Stimulated activated CD8-positive, alpha-beta memory T cell treated with anti-CD3 and anti-CD28 coated beads, Interleukin-15, amount 100 ng/mL, for 4 hours (primary cell): ENCODE results near the gene MKNK1.
A peak's percentile ranks its signal among the peaks of the same experiment; 100 is the strongest.
"Not testable (repeated sequence)": the region's sequence is repeated elsewhere in the genome, so short reads cannot be mapped to it uniquely, and the experiment has no call there.

Experiments
- DNase-seq, 2 donors: peaks; one replicate each; pipeline ENCODE4 v3.0.0-alpha.2; 2020; ENCODE audit warnings: low read depth in 2 of 2

Gene MKNK1

GRCh38 chr1:46603858-46604549 lies at the start of gene MKNK1:
MKNK1 (minus strand) TSS chr1:46604268; CDS start chr1:46583327, 20,941 bp downstream.
- DNase-seq, result peak; percentile 96 to 97

DNA sequence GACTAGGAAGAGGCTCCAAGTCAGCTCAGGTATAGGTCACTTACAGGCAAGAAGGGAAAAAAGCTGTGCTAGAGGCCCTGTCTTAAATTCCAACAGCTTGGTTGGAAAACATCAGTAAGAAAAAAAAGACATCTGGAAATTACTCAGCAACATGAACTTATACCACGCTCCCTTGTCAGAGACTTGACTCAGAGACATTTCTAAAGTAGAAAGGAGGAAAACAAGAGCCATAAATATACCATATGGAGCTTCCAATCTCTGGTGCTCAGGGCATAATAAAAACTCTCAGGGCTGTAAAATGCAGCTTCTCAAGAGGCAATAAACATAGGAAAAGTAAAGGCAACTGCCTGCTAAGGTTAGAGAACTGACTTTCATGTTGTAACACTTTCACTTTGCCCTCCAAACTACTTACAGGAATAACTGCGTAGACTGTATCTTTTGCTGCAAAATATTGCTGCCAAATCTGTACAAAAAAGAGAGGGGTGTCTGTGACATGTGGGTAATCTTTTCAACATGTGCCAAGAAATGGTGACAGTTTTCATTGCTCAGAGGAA lies 49.4 kb upstream of the MKNK1 start:
- DNase-seq, result no peak

DNA sequence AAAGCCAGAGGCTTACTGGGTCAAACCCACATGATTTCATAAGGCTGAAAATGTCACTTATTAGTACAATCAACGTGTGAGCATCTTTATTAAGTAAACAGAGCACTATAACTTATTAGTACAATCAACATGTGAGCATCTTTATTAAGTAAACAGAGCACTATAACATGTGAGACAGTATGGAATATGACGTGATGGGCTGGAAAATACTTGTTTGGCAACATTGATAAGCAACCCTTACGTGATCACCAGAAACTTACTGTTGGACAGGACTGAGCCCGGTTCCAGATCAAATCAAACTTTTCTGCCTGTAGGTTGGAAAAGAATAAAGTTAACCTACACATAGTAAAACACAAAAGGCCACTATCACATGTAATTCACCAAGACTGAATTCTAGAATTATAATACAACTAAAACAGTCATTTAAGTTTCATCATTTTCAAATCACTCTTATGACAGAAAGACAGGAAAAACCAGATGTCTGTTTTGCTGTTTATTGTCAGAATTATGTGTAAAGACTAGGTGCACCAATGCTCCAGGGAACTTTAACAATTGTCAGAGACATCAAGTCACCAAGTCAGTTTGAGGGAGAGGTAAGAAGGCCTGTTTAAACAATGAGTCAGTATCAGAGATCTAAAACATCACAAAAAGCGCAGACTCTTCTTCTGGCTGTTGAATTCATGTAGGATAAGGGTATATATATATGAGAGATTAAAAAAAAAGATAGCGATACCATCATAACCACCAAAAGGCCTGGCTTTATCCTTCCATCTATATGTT lies 48.4 kb upstream of the MKNK1 start:
- DNase-seq, result no peak

DNA sequence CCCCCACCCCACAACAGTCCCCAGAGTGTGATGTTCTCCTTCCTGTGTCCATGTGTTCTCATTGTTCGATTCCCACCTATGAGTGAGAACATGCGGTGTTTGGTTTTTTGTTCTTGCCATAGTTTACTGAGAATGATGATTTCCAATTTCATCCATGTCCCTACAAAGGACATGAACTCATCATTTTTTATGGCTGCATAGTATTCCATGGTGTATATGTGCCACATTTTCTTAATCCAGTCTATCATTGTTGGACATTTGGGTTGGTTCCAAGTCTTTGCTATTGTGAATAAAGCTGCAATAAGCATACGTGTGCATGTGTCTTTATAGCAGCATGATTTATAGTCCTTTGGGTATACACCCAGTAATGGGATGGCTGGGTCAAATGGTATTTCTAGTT lies 47.1 kb upstream of the MKNK1 start:
- not testable (repeated sequence) for DNase-seq

GRCh38 chr1:46650491-46650890 lies 46.4 kb upstream of the MKNK1 start:
- no peak for DNase-seq

DNA sequence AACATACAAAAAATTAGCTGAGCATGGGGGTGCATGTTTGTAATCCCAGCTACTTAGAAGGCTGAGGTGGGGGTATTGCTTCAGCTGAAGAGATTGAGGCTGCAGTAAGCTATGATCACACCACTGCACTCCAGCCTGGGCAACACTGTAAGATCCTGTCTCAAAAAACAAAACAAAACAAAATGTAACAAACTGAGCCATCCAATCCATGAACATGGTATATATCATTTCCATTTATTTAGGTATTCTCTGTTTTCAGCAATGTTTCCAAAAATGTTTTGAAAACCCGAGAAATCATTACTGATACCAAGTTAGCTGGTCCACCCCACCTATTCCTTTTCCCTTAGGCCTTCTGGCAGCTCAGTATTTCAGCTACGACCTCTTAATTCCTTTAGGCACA lies 45.7 kb upstream of the MKNK1 start:
- DNase-seq, result no peak

DNA sequence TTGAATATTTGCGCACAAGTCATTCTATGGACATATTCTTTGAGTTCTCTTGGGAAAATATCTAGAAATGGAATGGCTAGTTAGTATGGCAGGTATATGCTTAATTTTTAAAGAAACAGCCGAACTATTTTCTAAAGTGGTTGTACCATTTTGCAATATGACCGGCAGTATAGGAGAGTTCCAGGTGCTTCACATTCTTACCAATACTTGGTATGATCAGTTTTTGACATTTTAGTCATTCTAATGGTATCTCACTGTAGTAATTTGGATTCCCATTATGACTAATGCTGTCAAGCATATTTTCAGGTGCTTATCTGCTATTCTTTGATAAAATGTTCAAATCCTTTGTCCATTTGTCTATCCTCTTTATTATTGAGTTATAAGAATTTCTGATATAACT lies 43.5 kb upstream of the MKNK1 start:
- no peak for DNase-seq

DNA sequence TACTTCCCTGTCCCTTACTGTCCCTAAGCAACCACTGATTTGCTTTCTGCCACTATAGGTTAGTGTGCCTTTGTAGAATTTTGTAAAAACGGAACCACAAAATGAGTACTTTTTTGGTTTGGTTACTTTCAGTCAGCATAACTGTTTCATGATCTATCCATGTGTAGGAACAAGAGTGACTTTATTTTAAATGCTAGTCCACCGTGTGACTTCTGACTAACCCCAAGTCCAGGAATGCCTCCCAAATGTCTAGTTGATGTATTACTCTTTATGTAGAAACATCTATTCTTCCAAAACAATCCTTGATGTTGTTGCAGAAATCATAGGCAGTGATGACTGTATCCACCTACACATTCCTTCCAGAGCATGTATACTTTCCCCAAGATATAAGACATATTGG lies 42.8 kb upstream of the MKNK1 start:
- no peak for DNase-seq

DNA sequence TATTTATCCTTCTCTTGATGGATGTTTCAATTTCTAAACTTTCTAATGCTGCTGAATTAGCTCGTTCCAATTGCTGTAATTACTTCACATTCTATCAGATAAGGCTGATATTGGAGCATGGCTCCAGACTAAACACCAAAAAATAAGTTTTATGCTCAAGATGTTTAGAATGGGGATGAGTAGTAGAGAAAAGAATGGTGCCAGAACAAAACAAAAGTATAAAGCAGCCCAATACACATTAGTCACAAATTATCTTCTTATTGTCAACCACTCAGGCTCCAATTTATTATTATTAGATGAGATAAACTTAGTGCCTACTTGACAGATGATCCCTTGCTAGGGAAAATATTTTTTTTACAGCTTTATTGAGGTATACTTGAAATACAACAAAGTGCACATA lies 42.3 kb upstream of the MKNK1 start:
- DNase-seq, result no peak

GRCh38 chr1:46645815-46646214 lies 41.7 kb upstream of the MKNK1 start:
- no peak for DNase-seq

DNA sequence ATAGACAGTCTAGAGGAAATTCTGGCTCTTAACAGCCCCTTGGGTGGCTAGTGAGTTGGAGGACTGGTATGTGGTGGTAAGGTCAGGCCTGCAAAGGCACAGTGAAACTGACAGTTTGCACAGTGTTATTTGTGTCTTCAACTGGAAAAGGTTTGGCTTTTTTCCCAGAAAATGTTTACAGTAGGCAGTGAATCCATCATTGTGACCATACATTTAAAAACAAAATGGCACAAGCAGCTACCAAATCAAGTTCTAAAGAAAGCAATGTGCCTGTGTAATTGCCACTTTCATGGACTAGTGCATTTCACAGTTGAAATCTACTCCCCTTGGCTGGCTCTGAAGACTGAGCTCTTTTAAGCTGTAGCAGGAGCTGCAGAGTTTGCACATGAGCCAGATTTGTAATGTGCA lies 39.3 kb upstream of the MKNK1 start:
- DNase-seq, result no peak

GRCh38 chr1:46642115-46642680 lies 38.1 kb upstream of the MKNK1 start:
- no peak for DNase-seq

DNA sequence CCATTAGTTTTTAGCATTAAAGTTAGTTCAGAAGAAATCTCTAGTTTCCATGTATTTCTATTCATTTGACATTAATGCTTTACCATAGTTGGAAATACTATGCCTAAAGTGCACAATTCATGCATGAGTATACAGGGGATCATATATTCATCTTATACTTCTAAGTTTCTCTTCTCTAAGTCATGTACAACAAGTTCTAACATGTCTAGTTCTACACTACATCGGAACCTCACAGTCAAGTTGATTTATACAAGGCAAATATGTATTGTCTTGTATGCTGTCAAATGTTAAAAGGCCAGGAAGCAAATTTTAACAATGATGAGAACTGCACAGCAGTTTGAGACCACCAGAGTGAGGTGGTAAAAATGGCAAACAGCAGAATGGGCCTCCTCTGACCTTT lies 35.5 kb upstream of the MKNK1 start:
- no peak for DNase-seq

- no peak for DNase-seq
These were observed 34.9 kb upstream of the MKNK1 start for GRCh38 chr1:46638921-46639320.

GRCh38 chr1:46637444-46638083 lies 33.5 kb upstream of the MKNK1 start:
- no peak for DNase-seq

- DNase-seq, result no peak
These were observed 31.1 kb upstream of the MKNK1 start for GRCh38 chr1:46635205-46635604.

- no peak for DNase-seq
These were observed 26.7 kb upstream of the MKNK1 start for GRCh38 chr1:46630719-46631118.

DNA sequence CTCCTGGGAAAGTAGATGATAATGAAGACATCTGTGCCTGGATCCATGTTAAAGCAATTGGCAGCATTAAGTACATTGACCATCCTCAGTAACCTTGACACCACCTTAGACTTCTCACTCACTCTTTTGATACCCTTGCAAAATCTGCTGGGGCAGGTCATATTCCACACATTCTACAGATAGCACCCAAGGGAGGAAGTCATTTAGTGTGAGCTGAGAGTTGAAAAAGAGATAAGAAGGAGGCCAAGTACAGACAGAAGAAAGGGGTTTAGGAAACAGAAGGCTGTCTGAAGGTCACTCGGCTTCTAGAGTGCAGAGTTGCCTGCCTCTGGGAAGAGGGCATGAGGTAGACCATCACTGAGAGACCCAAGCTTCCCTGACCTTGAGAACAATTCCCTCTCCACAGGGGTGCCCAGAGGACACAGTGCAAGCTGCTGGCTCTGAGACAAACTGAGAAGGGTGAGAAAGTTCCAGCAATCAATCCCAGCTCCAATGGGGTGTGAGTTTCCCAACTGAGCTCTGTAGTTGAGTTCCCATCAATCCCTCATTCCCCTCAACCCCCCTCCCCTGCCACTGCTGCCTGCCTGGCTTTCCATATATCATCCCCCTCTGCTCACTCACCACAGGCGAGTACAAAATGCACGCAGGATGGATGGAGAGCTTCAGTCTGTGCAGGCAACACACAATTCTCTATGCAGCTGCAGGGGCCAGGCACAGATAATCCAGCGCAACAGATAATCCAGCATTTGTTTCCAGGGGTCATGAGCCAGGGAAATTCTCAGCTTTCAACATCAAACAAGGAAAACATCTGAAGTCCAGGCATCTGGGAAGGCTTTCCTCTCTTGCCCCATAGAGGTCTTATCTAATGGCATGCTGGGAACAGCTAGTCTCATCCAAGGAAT lies 19.9 kb upstream of the MKNK1 start:
- no peak for DNase-seq

DNA sequence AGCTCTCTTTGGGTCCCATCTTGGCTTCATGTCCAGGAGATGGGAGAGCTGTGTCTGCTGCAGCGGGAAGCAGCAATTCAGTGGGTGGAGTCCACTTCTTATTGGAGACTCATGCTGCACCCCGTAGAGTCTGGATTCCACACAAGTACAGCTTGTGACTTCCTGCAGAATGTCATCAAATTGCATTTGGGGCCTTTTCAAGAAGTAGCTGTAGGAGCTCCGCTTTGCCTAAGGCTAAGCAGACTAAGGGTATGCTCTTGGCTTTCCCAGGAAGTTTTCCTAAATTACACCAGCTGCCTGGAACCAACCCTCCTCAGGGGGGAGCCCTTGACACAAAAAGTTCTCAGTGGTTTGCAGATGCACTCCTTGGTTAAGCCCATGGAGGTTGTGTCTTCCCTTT lies 18.3 kb upstream of the MKNK1 start:
- DNase-seq, result no peak

DNA sequence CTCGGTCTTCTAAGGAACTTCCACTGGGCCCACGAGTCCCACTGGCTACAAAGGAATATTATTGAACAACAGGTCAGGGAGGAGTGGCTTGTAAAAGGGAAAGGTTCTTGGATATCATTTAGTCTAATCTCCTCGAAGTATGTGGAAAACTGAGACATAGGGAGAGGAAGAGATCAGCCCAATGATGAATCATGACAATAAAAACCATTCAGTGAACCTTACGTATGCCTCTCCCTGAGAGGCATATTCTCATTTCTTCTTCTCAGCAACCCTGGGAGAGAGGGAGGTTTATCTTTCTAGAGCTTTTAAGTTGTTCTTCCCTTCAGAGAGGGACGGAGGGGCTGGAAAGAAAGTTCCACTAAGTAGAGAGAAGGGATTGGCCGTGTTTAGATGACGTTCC lies 17.9 kb upstream of the MKNK1 start:
- no peak for DNase-seq

DNA sequence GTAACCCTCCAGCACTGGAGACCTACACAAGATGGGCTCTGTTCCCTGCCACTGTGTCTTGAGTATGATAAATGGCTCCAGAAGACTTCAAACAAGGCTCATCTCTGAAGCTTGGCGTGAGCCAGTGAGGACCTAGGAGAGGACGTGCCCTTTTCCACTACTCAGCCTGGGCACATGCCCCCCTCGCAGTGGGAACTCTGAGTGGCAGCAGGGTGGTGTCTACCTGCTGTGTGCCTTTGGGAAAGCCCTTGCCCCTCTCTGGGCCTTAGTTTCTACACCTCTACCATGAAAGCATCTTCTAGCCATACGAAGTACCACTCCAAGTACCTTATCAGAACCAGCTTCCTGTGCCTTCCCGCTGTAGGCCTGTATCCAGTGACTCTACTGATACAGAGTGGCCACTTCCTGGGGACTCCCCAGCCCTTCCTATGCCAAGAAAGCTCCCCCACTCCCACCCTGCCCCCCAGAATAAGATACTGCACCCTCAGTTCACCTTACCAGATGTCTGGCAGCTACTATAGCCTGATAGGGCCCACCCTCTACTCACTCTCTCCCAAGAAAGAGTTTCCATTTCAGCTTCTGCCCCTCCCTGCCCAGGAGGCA lies 15.7 kb upstream of the MKNK1 start:
- DNase-seq, result no peak
